DMS 273 (cell line): ENCODE data around the gene DDX10.

Experiments
- DNase-seq: peaks from one replicate; lab custom pipeline; 2025; ENCODE audit not compliant: unreplicated experiment; lab: John Stamatoyannopoulos, UW

Gene DDX10

DNA sequence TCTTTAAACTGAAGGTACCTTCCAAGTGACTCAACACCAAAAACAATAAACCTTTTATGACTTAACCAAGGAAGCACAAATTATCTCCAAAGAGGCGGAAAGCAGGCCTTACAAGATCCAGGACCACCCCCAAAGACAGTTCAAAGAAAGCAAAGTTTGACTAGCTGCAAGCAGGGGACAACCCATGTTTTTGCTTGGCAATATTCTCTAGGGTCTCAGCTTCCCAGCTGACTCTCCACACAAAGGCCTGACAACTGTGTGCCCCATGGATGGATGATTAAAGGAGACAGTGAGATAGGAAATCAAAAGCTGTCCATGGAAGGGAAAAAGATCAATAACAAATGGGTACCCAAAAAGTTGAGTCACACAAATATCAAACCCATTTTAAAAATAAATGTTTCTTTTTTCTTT, 232.2 kb downstream of the DDX10 start:
- no peak for DNase-seq

DNA sequence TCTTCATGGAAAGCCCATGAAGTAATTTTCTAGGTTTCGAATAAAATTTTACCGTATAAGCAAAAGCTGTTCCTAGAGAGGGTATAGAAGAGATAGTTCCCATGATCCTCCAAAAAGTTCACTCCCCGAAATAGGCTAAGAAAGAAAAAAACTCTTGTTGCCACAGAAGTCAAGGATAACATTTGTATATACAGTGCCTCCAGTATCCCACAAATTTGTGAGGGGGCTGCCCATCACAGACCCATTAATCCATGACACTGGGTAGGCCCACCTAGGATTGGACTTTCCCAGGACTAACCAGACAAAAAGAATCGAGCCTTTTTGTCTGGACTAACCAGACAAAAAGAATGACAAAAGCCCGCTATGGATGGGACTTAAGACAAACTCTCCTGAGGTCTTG, 233.0 kb downstream of the DDX10 start:
- no peak for DNase-seq

DNA sequence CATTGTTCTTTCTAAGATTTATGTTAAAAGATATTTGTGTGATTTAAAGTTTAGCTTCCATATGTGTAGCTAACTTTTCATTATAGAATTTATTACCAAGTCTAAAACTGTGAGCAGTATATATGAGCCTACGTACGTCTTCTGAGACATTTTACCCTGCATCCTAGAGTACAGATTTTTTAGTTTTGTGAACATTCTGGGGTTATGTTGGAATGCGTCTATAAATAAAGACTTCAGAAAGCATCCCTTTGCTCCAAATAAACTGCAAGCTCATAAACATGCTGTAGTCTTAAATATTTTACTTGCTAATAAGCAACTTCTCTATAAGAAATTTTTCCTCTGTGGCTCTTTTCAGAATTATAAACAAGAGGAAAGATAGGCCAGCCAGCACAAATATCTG, 236.5 kb downstream of the DDX10 start:
- DNase-seq, result no peak

DNA sequence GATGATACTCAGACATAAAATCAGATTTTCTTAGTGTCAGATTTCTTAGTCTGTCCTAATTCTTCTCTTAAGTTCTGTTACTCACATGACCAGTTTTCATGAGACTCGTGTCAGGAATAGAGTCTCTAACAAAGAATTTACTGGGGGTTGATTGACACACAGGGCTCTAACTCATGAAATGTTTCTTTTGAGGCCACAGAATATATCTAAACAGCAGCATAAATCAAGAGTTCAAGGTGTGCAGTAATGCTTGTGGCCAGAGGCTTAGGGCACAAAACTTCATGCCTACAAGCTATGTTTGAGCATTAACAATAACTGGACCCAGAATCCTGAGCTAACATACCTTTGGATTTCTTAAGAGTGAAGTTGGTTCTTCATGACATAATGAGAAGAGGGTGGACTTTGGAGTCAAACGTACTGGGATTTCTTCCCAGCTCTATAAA, 237.2 kb downstream of the DDX10 start:
- DNase-seq, result no peak

DNA sequence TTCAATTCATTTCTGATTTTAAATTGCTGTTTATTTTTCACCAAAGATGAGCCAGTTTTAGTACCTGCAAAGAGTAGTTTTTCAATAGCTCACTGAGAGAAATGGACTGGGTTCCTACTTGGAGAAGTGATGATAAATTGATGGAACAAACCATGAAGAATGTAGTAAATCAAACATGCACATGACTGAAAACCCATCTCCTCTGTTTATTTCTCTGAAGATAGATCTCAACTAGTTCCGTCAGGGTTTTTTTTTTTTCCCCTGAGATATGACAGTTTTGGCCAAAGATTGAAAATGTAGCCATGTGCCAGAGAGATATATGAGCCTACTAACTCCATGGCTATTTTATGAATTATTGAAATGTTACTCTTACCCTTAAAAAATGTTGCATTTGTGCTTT, 239.6 kb downstream of the DDX10 start:
- DNase-seq, result no peak

DNA sequence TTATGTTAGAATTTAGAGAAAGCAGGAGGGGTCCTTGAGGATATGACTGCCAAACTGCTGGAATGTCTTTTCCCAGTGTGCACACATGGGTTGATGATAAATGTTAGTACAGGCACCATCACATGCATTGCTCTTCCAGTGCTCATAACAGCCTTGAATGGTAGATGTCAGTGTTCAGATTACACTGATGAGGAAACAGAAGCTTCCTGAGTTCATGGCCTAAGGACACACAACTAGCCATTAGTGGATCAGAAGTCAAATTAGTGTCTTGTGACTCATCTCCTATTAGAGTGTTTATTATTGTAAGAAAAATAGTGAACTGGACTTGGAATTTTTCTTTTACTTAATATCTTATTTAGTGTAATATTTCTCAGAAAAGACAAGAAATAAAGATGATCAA, 241.5 kb downstream of the DDX10 start:
- no peak for DNase-seq

DNA sequence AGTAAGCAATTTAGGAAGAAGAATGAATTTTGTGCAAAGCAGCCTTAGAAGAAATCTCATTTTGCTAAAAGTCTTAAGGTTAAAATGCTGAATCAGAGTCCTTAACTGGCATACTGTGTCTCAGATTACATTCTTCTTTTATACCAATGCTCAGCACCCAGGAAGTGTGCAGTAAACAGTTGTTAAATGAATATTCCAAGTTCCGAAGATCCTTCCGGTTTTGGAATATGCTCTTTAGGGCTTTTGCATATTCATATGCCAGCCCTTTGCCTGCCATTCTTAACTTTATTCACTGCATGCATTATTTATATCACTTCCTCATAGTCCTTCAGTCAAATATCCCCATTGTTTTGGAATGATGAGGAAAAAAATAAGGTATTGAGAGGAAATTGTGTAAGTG, 242.0 kb downstream of the DDX10 start:
- DNase-seq, result no peak

DNA sequence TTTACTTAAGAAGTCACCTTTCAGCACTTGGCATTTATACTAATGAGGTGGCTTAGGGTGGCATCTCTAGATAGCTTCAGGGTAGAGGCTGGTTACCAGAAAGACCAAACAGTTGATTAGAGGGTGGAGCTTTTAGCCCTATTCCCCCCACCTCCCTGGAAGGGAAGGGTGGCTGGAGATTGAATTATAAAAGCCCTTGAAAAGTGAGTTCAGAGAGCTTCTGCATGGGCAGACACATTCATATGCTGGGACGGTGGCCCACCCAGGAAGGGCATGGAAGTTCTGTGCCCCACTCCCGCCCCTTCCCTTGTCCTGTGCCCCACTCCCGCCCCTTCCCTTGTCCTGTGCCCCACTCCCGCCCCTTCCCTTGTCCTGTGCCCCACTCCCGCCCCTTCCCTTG, 244.2 kb downstream of the DDX10 start:
- DNase-seq, result no peak

DNA sequence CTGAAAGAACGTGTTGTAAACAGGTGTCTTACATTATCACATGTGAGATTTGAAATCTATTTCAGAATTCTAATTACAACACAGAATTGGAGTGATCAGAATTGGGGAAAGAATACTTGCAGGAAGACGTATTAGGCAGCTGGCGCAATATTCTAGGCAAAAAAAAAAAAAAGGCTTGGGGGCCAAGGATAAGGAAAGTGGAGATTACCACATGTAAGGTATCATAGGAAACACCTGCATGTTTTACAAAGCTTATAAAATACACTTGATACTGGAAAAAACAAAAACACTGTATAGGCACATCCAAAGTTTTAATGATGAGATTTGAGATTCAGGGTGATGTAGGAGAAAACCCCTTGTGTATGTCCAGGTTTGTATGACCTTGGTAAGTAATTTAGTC, 245.1 kb downstream of the DDX10 start:
- no peak for DNase-seq

DNA sequence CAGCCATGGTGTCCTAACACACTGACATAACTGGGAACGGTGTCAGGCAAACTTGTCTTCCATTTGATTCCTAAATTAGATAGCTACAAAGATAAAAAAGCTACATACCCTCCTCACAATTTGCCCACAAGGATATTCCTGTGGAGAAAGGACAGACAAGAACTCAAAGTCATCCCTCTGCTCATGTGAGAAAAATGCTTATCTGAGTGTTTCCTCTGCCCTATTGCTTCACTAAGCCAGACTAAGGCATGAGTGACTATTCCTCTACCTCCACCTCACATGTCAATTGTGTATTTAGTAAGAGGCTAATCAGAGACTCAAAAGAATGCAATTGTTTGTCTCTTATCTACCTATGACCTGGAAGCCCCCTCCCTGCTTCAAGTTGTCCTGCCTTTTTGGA, 247.7 kb downstream of the DDX10 start:
- DNase-seq, result no peak

DNA sequence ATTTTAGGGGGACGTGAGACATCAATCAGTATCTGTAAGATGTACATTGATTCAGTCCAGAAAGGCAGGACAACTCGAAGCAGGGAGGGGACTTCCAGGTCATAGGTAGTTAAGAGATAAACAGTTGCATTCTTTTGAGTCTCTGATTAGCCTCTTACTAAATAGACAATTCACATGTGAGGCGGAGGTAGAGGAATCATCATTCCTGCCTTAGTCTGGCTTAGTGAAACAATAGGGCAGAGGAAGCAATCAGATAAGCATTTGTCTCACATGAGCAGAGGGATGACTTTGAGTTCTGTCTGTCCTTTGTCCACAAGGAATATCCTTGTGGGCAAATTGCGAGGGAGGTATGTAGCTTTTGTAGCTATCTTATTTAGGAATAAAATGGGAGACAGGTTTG, 248.3 kb downstream of the DDX10 start:
- no peak for DNase-seq

DNA sequence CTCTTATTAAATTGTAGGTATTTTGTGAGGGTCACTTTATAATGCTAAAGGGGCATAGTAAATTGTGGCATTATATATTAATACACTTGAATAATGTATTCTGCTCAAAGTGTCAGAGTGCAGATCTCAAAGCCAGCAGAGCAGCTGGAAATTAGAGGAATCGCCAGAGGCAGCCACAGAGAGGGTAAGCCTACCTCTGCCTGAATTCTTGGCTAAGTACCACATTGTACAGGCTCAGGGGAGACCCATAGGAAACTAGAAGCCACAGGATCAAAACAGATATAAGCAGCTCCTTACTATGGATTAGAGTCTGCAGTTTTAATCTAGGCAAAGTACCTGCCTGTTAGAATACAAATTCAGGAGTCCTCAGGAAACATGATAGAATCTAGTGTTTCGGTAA, 249.3 kb downstream of the DDX10 start:
- no peak for DNase-seq

DNA sequence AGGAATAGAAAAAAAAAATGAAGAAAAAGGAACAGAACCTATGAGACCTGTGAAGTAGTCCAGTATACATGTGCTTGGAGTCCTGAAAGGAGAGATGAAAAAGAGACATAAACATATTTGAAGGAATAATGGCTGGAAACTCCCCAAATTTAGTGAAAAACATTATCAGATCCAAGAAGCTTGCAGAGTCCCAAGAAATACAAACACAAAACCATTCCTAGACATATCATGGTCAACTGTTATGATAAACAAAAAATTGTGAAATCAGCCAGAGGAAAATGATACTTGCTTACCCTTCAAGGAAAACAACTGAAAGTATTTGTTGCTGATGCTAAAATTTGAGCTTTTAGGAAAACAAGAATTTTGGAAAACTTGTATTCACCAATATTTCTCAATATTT, 250.1 kb downstream of the DDX10 start:
- no peak for DNase-seq

DNA sequence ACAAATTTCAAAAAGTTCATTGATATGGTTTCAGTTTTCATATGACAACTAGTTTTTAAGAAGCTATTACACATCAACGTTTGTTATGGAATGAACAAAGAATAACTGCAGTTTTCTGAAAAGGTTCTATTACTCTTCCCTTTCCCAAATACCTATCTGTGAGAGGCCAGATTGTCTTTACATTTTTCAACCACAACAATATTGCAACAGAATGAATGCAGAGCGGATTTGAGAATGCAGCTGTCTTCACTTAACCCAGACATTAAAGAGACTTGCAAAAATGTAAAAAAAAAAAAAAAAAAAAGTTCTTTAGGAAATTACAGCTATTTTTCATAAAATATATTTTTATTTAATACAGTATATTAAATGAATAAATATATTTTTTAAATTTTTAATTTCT, 250.8 kb downstream of the DDX10 start:
- DNase-seq, result no peak

DNA sequence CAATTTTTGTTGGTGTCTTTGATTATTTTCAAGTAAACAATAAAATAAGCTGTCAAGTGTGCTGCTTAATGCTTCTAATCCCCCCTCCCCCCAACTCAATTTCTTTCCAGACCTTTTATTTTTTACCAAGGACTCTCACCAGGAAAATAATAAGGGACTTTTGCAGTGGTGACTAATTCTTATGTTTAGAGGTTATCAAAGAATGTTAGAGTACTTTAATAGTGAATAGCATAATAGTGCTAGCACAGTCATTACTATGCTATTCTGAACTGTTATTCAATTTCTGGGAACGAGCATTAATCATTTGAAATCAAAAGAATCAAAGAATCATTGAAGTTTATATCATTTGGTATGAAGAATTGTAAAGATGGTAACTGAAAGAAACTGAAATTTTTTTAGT, 251.4 kb downstream of the DDX10 start:
- no peak for DNase-seq

DNA sequence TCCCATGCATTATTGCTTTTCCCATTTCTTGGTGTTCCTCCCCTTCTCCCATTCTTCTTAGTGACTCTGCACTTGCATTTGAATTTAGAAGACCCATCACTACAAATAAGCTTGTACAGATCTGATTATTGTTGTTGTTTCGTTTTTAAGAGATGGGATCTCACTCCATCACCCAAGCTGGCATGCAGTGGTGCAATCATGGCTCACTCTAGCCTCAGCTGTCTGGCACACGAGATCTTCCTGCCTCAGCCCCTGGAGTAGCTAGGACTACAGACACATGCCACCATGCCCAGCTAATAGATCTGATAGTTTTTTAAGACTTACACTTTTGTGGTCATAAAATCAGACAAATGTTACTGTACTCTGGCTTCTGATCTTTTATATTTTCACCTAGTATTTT, 252.1 kb downstream of the DDX10 start:
- DNase-seq, result no peak

DNA sequence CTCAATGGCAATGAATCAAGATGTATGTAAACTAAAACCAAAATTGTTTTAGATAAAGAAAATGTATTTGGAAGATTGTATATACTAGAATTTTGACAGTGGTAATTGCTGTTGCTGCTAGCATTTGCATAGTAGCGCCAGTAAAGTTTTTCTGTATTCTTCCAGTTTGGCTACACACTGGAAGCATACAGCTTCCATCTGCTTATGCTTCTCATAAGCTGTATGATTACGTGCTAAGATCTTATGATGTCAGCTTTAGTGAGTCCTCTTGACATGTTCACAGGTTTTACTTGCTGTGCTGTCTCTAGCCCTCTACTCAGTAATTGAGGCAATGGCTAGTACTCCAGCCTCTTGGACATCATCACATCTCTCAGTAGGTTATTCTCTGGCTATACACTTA, 256.3 kb downstream of the DDX10 start:
- no peak for DNase-seq

DNA sequence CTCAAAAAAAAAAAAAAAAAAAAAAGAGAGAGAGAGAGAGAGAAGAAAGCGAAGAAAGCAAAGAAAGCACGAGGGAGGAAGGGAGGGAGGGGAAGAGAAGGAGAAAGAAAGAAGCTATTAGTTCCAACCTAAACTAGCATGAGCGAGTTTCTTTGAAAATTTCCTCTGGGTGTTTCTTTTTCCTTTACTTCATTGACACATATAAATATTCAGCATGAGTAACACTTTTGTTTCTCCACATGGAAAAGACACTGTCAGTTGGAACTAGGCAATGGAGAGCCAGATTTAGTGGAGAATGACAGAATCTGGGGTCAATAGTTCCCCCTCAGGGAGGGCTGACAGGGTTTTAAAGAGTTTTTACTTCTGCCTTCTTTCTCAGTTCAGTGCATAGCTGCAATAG, 257.4 kb downstream of the DDX10 start:
- no peak for DNase-seq

DNA sequence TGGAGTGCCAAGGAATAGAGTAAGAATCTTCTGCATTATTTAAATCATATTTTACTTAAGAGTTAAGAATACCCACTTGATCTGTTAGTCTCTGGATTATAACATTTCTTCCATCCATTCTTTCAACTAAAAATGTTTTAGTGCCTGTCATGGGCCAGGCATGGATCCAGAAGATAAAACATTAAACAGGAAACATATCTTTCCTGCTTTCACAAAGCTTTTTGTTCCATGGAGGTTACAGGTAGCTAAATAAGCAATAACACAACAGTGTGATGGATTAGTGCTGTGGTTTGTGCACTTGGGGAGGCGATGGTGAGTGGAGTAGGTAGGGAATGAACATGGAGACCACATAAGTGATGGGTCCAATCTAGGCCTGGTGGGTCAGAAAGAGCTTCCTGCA, 258.5 kb downstream of the DDX10 start:
- DNase-seq, result no peak

DNA sequence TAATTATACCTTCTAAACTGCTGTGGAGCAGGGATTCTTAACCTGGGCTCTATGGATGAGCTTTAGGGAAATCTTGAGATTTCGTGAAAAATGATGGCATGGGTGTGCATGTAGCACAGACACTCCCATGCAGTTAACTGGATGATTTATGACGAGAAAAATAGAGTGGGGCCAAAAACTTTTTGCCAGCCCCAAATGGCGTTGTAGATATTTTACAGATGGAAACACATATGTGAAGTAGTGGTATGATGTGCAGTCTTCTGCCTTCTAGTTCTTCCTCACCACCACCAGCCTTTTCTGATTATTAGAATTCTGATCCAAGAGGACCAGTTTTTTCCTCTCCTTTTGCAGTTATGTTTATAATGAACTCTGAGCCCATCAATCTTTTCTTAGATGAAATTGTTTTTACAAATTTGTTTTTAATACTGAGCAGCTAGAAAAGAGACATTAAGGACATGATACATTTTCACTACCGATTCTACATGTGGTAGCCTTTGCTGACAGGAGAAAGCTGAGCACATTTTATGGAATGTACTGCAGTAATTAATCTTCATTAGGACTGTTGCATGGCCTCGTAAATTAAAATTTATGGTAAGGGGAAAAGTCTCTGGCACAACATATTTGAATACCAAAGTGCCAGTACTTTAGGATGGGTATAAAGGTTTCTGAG, 261.4 kb downstream of the DDX10 start:
- no peak for DNase-seq

DNA sequence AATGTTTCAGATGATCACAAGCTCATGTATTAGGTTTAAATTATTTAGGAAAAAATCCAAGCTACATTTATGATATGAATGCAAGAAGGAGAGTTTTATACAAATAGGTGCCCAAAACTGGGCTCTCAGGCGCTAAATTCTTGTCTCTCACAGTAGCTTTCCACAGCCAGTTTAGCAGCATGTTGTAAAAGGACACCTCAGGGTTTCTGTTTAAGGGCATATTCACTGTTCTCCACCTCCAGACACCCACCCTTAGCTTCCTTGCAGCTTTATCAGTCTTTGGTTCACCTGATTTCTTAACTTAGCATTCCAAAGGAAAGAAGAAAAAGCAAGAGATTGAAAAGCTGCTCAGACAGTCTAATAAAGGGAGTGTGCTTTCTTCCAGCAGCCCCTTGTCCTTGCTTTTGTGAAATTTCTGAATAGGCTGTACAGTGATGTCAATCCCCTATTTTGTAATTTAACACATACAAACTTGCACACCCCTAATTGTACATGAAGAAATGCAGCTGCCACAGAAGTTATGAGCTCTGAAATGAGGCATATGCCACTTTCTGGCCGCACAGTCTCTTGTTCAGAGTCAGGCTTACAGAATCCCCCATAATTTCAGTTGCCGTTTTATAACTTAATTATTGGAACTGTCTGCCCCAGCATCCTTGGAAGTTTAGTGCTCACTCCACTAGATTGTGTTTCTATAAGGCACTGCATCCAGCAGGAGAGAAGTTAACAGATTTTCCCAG, 262.1 kb downstream of the DDX10 start:
- DNase-seq, result no peak

DNA sequence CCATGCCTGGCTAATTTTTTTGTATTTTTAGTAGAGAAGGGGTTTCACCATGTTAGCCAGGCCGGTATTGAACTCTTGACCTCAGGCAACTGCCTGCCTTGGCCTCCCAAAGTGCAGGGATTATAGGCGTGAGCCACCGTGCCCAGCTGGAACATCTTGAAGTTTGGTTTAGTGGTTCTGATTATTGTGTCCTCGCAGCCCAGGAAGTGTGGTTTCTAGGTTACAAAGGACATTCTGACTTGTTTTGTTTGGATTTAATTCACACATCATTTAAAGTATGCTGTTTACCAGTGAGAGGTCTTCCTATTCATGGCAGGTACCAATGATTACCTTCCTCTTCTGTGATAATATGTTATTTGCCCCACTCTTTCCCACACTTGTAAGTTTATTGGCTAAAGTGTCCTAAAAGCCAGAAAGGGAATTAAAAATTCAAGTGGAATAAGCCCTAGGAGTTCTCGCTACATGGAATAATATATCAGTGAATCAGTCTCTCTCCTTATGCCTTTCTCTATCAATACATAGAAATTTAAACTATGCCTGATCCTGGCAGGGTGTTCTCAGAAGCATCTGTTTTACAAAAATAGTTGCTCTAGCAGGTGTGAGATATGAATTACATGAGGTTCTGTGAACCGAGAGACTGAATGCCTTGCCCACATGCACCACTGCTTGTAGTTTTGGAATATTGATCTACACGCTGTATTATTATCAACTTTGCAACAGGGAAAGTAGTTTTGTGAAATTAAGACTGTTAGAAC, 263.1 kb downstream of the DDX10 start:
- no peak for DNase-seq
